ENCODE data around the gene SEZ6L2.
"Not testable (repeated sequence)": the region's sequence is repeated elsewhere in the genome, so short reads cannot be mapped to it uniquely, and the experiment has no call there.

Gene SEZ6L2

DNA sequence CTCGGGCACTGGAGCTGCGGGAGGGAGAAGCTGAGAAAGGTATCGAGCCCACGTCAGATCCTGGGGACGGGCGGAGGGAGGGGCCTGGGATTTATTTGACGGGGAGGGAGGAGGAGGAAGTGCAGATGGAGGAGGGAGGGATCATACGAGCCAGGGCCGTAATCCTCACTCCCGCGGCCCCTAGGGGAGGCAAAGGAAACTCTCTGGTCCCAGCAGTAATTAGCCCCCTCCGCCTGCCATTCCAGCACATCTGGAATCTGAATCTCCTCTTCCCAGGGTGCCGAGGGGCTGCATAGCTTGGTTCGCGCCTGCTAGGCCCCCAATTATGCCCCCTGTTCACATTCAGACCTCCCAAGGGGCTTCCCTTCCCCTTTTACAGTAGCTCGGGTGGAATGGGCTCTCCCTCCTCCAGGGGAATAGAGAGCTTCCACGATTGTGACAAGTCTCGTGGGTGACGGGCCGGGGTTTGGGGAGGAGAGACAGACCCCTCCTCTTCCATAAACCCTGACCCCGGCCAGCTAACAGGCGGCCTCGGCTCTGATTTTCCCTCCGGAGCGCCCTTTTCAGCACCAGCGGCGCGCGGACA, at the start of gene SEZ6L2:
Gene SEZ6L2, minus strand, starts transcription at position 35 of the 586 bp plus-strand sequence. CDS start 531 bp downstream, outside the sequence.
- peak; percentile 92 for DNase-seq

DNA sequence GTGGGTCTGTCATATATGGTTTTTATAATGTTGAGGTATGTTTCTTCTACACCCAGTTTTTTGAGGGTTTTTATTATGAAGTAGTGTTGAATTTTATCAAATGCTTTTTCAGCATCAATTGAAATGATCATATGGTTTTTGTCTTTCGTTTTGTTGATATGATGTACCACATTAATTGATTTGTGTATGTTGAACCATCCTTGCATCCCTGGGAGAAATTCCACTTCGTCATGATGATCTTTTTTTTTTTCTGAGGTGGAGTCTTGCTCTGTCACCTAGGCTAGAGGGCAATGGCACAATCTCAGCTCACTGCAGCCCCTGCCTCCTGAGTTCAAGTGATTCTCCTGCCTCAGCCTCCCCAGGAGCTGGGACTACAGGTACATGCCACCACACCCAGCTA, 48.5 kb upstream of the SEZ6L2 start:
- no peak for DNase-seq

DNA sequence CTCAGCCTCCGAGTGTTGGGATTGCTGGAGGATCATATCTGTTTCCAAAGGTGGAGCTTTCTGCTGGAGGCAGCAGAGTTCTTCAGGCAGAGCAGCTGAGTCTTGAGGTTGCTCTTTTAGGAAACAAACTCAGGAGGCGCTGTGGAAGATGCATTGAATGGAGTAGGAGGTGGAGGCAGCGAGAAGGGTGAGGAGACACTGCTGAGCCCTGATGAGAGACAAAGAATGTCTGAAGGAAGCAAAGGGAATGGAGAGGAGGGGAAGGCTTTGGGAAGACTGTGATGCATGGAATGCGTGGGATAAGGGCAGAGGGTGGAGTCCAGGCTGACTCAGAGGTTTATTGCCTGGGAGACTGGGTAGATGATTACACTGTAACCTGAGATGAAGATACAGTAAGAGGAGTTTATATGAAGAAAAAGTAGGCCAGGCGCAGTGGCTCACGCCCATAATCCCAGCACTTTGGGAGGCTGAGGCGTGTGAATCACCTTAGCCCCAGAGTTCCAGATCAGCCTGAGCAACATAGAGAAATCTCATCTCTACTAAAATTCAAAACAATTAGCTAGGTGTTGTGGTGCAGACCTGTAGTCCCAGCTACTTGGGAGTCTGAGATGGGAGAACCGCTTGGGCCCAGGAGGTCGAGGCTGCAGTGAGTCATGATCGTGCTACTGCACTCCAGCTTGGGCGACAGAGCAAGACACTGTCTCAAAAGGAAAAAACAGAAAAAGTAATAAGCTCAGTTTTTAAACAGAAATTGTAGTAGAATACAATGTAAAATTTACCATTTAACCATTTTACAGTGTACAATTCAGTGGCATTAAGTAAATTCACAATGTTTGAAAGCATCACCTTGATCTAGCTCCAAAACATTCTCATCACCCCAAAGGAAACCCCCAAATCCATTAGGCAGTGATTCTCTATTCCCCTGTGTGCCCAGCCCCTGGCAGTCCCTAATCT, 44.8 kb upstream of the SEZ6L2 start:
- peak; percentile 58 for DNase-seq

DNA sequence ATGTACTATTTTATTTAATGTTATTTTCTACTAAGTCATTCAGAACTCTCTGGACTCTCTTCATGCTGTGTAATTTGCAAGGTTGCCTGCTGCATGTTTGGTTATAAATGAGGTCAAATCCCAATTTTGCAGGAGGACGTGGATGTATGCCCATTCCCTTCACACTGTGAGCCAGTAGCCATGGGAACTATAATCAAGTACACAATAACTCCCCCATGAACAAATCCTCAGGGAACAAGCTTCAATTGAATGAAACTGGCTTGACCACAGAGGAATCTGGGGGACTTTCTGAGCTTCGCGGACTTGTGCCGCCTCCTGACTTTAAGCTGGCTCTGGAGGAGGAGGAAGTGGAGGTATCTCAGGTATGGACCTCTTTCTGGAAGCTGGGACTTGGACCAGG, 41.3 kb upstream of the SEZ6L2 start:
- no peak for DNase-seq

DNA sequence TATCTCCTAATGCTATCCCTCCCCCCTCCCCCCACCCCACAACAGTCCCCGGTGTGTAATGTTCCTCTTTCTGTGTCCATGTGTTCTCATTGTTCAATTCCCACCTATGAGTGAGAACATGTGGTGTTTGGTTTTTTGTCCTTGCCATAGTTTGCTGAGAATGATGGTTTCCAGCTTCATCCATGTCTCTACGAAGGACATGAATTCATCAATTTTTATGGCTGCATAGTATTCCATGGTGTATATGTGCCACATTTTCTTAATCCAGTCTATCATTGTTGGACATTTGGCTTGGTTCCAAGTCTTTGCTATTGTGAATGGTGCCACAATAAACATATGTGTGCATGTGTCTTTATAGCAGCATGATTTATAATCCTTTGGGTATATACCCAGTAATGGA, 32.4 kb upstream of the SEZ6L2 start:
- not testable (repeated sequence) for DNase-seq

DNA sequence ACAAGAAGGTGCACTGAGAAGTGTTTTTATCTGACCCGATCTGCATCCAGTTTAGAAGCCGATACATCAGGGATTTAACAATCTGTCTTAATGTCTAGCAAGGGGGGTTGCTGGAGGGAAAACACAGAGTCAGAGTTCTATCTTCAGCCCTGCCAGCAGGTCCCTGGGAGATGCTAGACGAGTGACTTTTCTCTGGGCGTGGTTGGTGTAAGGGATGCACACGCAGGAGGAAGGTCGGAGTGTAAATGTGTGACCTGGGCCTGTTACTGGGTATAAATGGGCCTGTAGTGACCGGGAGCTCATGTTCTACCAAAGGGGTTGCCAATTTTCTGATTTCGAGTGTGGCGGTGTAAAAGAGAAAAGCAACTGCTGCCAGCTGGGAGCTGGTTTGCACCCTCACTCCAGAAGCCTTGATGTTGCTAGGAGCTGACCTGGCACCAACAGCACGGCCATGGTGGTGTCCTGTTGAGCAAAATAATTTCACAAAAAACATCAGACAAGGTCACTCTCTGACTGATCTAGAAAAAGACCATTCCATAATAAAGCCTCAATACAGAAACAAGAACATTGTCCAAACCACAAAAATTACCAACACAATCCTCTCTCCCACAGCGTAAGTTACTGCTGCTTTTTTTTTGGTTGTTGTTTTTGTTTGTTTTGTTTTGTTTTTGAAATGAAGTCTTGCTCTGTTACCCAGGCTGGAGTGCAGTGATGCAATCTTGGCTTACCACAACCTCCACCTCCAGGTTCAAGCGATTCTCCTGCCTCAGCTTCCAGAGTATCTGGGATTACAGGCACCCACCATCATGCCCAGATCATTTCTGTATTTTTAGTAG, 27.9 kb upstream of the SEZ6L2 start:
- no peak for DNase-seq

DNA sequence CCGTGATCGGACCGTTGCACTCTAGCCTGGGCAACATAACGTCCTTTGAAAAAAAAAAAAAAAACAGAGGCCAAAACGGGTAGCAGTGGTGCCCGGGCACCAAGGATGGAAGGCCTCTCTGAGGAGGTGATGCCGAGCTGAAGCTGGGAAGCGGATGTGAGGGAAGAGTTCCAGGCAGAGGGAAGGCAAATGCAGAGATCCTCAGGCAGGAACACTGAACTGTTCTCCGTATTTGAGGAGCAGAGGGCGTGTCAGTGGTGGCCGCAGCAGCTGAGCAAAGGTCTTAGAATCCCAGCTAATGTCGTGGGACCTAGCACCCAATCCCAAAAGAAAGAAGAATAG, 27.3 kb upstream of the SEZ6L2 start:
- DNase-seq = no peak

DNA sequence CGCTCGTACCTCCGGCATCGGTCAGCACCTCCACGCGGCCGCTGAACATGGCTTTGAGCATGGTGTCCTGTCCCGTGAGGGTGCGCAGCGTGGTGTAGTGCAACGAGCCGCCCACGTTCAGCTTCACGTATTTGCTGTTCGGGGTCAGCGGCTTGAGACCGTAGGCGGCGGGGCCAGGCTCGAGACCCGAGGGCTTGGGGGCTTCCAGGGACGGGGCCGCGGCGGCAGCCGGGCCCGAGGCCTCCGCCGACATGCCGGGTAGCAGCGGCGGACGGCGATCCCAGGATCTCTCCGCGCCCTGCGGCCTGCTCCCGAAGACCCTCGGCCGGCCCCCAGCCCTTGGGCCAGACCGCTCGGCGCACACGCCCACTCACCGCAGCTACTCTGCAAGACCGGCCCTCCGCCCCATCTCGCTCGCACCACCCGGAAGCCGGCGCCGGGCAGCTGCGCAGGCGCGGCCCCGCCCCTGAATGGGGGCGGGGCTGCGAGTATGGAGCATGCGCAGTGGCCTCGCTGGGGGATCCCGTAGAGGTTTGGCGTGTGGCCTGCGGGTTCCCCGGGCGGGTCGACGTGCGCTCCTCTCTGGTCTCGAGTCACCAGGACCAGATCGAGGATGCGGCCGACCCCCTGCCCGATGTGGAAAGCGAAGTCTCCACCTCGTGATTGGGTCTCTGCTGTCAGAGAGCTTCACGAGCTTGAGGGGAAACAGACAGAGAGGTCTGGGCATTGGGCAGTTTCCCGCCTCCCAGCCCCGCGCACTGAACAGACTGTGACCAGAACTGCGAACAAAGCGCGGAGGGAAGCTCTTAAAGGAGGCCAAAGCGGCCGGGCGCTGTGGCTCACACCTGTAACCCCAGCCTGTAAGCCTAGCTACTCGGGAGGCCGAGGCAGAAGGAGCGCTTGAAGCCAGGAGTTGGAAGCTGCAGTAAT, 26.7 kb upstream of the SEZ6L2 start, which contains the start of gene KCTD13:
Gene KCTD13, minus strand, starts transcription at position 446 of the 930 bp plus-strand sequence. Its CDS starts 193 bp downstream, at position 253.
- DNase-seq = peak; percentile 68

DNA sequence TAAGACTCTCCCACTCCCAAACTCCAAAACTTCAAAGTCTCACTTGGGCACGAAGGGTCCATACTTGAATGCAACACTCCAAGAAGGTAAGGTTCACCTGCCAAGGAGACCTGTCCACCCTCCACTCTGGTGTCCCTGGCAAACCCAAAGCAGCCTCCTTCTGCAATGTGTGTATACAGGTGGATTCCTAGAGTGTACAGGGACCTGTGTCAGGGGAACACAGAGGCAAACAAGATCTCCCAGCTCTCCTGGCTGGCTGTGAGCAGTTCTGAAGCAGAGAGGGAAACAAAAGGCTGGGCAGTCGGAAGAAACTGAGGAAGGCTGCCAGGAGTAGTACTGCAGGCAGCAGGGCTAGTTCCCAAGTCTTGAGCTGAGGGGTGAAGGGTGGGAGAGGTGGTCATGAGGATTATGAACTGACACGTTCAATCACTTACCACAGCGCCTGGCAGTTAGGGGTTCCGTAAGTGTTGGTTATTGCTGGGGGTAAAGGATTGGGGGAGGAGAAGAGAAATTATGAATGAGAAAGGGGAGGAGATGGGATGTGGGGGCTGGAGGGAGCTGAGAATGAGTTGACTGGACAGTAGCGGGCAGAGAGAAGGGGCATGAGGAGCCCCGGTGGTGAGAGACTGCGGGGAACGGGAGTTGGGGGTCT, 25.9 kb upstream of the SEZ6L2 start:
- no peak for DNase-seq

DNA sequence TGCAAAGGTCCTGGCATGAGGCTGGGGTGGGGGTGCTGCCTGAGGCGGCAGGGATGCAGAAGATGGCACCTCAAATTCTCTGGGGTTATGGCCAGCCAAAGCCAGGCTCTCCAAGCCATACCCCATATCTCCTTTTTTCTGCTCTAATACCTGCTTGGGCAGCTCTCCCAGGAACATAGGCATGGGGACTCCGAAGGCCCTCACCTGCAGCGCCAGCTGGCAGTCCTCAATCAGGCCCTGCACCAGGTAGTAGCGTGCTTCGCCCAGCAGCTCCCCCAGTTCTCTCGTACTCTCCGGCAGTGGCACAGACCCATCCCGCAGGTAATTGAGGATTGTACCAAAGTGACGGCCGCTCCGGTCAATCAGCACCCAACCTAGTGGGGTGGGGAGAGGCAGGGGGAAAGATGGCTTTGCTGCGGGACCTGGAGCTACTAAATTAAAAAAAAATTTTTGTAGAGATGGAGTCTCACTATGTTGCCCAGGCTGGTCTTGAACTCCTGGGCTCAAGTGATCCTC, 23.7 kb upstream of the SEZ6L2 start:
- DNase-seq = no peak

DNA sequence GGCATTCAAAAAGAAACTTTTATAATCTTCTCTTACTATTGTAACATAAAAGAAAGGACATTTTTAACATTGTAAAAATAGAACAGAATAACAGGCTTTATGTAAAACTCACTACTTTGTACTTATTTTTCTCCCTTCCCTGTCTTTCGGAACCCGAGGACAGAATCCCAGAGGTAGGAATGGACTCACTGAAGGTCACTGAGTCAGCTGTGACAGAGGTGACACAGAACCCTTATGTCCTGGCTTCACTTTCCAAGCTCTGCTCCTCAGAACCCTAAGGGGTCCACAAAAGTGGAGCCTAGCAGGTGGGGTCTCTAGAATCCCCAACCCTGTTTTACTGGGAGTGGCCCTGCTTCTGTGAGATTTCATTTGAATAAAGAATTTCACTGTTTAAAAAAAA, 23.0 kb upstream of the SEZ6L2 start:
- DNase-seq = no peak

DNA sequence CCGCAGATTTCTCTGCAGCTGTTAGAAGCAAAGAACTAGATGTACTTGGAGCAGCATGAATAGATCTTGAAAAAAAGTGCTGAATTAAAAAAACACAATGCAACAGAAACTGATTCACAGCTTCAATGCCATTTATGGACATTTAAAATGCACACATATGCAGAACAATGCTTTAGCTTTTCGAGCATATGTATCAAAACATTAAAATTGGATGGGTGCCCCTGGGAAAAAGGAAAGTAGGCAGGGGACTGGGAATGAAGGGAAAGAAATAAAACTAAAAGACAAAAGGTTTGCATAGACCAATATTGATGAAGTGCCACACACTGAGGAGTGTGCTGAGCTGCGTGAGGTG, 21.7 kb upstream of the SEZ6L2 start:
- DNase-seq = no peak

DNA sequence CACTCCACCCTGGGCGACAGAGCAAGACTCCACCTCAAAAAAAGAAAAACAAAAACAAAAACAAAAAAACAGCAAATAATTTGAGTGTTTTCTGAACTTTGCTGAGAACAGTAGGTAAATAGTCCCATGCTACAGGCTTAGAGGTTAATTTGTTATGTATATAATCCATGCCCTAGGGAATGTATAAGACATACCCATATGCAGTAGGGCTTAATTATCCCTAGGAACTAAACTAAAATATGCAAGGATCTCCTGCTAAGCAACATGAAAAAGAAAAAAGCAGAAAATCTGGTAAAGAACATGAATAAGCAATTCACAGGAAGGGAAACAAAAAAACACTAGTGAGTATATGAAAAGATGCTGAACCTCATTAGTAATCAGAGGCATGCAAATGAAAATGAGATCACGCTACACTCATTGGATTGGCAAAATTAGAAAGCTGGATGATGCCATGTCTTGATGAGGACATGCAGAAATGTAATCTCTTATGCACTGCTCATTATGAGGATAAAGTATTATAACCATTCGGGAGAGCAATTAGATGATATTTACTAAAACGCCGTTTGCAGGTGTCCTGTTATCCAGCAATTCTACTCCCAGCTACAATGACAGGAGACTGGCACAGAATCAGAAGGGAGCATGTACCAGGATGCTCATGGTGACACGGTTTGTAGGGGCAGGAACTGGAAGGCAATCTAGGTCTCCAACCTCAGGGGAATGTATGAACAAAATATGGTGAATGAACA, 21.1 kb upstream of the SEZ6L2 start:
- DNase-seq = no peak

DNA sequence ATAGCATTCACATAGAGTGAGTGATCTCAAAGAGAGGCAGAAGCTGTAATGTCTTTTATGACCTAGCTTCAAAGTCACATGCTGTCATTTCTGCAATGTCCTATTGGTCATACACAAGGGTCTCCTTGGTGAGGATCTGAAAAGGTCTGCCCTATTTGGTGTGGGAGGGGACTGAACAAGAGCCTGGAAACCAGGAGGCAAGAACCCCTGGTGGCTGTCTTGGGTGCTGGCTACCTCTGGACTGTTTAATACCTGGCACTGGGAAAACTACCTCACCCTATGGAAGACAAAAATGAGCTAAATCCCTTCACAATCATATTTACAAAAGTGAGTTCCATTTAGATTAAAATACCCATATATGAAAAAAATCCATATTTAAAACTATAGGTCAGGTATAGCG, 17.6 kb upstream of the SEZ6L2 start:
- DNase-seq = no peak

DNA sequence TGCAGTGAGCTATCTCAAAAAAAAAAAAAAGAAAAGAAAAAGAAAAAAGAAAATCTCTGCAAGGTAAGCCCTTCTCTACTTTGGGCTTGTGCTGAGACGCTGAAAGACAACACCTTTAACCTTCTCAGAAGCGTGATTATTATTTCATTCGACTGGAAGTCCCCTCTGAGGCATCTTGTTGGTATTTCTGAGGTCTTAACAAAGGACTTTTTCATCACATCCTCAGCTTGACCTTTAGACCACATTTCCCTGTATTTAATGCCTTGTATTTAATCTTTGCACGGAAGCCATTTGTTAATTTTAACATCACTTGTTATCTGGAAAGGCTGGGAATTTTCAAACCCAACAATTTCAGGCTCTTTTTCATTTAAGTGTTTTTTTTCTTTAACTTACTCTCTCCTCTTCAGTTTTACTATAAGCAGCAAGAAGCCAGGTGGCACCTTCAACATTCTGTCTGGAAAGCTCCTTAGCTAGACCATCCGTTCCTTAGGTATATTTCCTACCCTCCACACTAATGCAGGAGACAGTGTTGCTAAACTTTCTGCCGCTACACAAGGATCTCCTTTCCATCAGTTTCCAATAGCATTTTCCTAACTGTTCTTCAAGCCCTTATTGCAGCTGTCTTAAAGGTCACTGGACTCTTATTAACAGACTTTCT, 16.4 kb upstream of the SEZ6L2 start:
- no peak for DNase-seq

DNA sequence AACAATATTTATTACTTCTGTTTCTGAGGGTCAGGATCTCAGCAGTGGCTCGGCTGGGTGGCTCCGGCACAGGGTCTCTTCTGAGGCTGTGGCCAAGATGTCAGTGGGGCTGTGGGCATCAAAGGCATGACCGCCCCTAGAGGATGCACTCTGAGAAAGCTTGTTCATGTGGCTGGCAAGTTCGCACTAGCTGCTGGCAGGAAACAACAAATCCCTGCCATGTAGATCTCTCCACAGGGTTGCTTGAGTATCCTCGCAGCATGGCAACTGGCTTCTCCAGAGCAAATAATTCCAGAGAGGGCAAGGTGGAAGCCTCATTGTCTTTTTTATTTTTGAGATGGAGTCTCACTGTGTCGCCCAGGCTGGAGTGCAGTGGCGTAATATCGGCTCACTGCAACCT, 14.2 kb upstream of the SEZ6L2 start:
- DNase-seq = no peak

DNA sequence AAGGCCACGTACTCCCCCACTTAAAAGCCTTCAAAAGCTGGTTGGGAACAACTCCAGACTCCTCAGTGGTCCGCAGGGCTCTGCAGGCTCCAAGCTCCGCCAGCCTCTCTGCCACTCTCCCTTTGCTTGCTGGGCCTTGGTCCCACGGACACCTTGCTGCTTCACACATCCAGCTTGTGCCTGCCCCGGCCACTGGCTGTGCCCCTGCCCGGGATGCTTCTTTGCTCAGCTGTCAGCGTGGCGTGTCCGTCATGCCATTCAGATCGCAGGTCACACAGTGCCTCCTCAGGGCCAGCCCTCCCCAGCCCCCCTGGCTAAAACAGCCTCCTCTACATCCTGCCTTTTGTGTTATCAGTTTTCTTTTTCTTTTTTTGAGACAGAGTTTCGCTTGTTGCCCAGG, 12.7 kb upstream of the SEZ6L2 start:
- no peak for DNase-seq

DNA sequence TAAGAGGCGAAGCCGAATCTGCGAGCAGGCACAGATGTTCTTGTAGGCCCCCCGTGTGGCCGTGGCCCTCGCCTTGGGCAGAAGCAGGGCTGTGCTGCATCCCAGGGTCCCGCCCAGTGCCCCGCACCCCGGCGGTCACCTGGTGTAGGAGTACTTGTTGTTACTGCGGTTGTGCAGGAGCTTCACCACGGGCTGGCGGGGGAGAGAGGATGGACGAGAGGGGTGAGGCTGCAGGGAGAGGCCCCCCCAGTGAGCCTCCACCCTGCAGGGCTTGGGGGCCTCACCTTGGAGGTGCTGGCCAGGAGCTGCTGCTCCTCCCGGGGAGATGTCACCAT, 12.3 kb upstream of the SEZ6L2 start:
- DNase-seq = no peak

DNA sequence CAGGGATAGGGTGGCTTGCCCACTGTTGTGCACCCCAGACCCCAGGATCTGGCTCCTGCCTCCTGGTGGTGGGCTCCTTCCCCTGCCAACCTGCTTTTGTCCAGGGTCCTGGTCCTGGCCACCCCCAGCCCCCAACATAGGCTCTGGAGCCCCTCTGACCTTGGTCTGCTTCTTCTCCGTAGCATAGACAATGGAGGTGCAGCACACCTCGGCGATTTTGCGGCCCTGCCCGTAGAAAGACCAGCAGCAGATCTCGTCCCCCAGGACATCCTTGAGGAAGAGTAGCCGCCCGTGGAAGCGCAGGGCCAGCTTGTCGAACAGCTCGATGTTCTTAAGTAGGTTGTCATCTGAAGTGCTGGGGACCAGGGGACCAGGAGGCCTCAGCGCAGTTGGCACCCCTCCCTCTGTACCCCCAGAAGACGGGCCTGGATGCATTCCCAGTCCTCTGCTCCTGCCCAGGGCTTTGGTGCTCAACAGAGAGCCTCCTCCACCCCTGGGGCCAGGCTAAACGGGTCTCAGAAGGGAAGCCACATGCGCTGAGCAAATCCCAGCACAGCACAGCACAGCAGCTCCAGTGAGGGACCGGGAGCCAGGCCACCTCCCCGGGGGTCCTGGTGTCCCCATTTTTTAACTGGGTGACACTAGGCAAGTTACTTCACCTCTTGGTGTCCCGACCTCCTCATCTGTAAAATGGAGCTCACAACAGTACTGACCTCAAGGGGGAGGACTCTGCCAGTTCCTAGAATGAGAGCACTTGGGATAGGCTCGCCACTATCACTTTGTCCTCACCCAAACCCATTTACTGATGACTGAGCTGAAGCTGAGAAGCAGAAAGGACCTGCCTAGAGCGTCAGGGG, 11.7 kb upstream of the SEZ6L2 start:
- peak; percentile 25 for DNase-seq
